NCI-H1048 (cell line): ENCODE data around the gene ARHGAP32.
"Not testable (repeated sequence)": the region's sequence is repeated elsewhere in the genome, so short reads cannot be mapped to it uniquely, and the experiment has no call there.

Experiments
- DNase-seq: peaks from one replicate; lab custom pipeline; 2025; lab: John Stamatoyannopoulos, UW

Gene ARHGAP32

GRCh38 chr11:129021295-129021694 lies 170.8 kb downstream of the ARHGAP32 start:
- DNase-seq = no peak

DNA sequence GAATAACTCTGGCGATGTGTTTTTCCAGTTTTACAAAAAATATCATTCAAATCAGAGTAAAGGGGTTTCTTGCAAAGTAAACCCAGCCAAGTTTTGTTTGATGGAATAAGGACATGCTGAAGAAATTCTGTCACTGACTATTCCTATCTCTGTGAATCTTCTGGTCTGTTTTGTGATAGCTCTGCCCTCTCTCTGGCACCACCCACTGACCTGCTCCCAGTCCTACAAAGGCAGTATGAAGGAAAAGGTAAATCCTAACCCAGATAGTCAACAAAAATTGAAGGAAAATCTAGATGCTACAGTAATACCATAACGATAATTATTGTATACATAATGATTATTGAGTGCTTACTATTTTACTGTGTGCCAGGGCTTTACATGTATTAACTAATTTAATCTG lies 173.1 kb downstream of the ARHGAP32 start:
- DNase-seq = no peak

- DNase-seq = no peak
Measured at GRCh38 chr11:129018126-129018525, 174.0 kb downstream of the ARHGAP32 start.

- no peak for DNase-seq
Measured at GRCh38 chr11:129013737-129014475, 178.2 kb downstream of the ARHGAP32 start.

DNA sequence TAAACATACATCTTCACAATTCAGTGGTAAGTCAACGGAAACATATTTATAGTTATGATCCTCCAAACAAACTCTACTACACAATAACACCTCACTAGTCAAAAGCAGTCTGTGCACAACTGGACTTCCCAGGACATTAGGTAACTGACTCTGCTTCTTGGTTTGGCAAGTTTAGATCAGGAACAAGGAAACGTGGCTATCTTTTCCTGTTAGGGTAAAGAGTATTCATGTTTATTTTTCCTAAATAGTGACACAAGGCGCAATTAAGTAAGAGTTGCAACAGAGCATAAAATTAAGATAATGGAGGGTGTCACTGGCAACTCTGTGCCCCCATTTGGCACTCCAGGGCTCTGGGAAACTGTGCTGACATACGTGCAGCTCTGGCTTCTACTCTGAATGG lies 179.2 kb downstream of the ARHGAP32 start:
- DNase-seq = no peak

GRCh38 chr11:129006161-129006560 lies 186.0 kb downstream of the ARHGAP32 start:
- DNase-seq = no peak

DNA sequence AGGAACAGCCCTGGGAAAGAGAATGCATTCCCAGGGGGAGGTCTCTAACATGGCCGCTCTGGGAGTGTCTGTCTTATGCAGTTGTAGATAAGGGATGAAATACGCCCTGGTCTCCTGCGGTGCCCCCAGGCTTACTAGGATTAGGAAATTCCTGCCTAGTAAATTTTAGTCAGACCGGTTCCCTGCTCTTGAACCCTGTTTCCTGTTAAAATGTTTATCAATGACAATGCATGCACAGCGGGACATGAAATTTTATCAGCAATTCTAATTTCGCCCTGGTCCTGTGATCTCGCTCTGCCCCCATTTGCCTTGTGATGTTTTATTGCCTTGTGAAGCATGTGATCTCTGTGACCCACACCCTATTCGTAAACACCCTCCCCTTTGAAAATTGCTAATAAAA lies 193.0 kb downstream of the ARHGAP32 start:
- not testable (repeated sequence) for DNase-seq

DNA sequence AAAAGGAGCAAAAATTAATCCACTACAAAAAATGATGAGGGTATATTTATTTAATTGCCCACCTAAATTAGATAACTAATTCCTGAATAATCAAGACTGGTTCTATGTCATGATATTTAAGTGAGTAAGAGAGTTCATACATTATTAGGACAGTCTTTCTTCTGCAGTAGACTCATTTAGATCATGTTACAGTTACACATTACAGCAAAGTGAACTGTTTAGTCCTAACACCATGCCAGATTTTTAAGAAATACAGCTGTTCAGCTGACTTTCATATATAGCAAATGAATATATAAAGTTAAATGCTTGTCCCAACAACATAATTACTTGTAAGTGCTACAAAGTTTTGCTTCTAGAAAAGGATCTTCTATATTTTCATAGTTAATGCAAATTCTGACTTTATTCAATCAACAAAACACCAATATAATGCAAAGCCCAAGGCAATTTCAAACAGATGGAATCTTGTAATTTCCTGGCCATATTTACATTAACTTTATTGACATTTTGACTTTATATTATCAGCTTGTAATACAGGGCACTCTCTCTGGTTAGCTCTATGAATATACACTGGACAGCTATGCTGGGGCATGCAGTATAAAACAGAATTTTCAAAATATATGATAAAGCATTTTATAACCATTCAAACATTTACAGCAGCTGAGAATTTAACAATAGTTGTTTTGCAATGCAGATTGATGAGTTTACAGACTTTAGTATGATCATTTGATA lies 203.7 kb downstream of the ARHGAP32 start:
- DNase-seq = no peak

DNA sequence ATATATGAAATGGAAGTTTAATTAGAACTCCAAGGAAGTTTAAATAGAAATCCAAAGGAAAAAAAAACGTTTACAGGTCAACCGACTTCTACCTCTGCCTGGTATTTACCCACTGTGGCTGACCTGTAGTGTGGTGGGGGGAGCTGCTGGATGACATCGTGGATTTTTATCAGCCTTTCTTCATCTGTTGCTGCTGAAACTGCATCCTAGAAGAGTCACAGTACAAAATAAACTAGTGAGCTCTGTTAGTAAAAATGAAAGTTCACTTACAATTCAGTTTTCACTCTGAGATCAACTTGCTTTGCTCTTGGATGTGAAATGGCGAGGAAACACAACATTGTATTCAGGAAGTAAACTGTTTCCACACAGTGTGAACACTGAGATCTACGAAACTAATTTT lies 206.2 kb downstream of the ARHGAP32 start:
- no peak for DNase-seq

GRCh38 chr11:128983023-128983422 lies 209.1 kb downstream of the ARHGAP32 start:
- no peak for DNase-seq

DNA sequence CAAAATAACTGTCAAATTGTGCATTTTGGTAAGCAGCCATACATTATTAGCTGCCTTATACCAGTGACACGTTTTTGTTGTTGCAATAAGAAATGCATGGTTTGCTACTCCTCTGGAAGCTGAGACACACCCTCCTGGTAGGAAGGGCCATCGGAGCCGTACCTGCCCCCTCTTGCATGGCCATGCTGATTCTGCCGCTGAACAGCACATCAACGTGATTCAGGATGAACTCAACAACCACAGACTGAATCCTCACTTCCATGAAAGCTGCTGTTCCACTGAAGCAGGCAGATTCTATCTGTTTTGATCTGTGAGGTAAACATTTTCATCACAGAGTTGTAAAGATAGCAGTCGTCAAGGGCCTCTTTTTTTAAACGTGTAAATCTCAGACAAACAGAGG lies 210.9 kb downstream of the ARHGAP32 start:
- no peak for DNase-seq

- no peak for DNase-seq
Measured at GRCh38 chr11:128970598-128971190, 221.4 kb downstream of the ARHGAP32 start.

- no peak for DNase-seq
Measured at GRCh38 chr11:128968916-128969315, 223.2 kb downstream of the ARHGAP32 start.

GRCh38 chr11:128967578-128967977 lies 224.5 kb downstream of the ARHGAP32 start:
- no peak for DNase-seq

- no peak for DNase-seq
Measured at GRCh38 chr11:128965485-128965884, 226.6 kb downstream of the ARHGAP32 start.

GRCh38 chr11:128964463-128964930 lies 227.6 kb downstream of the ARHGAP32 start:
- no peak for DNase-seq

GRCh38 chr11:128963744-128964325 lies 228.3 kb downstream of the ARHGAP32 start:
- DNase-seq = no peak

GRCh38 chr11:128962896-128963295 lies 229.2 kb downstream of the ARHGAP32 start:
- DNase-seq = no peak

DNA sequence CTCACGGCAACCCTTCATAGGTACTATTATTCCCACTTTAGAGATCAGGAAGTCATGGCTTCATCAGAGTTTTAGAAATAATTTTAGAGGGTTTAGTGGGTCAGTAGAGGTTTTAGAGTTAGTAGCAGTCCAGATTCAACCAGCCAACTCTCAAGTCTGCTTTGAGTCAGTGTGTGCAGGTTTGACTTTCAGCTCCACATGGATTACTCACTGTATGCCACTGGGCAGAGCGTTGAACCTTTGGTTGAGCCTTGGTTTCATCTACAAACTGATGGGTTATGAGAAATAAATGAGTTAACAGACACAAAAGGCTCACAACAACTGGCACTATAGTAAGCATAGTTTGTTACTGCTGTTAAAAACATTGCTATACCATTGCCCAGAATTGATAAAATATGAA lies 230.5 kb downstream of the ARHGAP32 start:
- no peak for DNase-seq

DNA sequence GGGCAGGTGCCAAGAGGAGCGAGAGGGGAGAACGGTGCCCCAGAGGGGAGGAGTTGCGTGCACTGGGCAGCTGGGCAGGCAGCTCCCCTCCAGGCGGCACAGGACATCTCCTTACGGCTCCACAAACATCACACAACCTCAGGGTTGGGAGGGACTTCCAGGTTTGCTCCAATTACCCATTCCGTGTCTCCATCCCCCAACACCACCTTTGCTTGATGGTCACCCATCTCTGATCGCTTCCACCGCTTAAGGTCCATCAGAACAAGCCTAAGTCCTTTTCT lies 235.0 kb downstream of the ARHGAP32 start:
- no peak for DNase-seq

DNA sequence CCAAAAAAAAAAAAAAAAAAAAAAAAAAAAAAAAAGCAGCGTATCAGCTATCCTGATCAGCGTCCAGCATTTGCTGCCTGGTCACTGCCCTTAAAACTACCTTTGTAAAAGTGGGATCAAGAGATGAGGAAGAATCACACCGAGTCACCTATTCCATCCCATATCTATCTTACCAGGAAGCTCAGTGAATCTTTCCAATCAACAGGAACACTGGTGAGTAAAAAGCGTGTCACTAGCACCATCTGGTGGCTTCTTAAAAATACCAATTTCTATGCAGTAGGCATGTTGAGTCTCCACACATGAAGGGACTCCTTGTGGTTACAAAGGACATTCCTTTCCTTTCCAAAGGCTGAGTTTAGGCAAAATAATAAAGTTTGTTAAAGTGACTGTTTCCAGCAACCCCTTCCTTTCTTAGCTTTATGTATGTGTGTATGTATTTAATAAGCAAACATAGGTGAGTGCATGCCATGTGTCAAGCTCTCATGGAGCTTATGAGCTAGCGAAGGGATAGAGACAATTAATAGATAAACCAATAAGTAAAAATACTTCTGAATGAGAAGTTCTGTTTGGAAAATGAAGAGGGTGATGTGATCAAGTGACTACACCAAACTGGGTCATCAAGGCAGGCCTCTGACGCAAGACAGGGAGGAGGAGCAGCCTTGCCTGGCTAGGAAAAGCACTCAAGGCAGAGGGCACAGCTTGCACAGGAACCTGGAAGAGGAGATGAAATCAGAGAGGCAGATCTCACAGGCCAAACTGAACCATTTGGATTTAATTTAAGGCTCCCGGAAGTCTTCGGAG lies 235.5 kb downstream of the ARHGAP32 start:
- peak; percentile 33 for DNase-seq

GRCh38 chr11:128955636-128956035 lies 236.5 kb downstream of the ARHGAP32 start:
- no peak for DNase-seq
